RWPE2 (cell line): ENCODE measurements around the gene UTS2B.
A peak's percentile ranks its signal among the peaks of the same experiment; 100 is the strongest.

Experiments
- ATAC-seq: fragments of 200-7000 bp; cut with Tn5 transposase; 3 replicates; pipeline ENCODE4 v1.9.1; 2021; ENCODE audit warnings: low read depth
- DNase-seq: peaks from one replicate; pipeline ENCODE4 v3.0.0-alpha.2; 2020; ENCODE audit warnings: low spot score
- H3K27ac ChIP-seq: fragments of 450-650 bp; 2 replicates; pipeline ENCODE4 v1.5.1; 2017; ENCODE audit warnings: mild to moderate bottlenecking; ENCODE audit not compliant: poor library complexity, severe bottlenecking
- H3K27me3 ChIP-seq: fragments of 250-450 bp; sonication (Bioruptor Pico); 2 replicates; pipeline ENCODE4 v1.5.1; 2021; ENCODE audit warnings: mild to moderate bottlenecking, moderate library complexity; ENCODE audit not compliant: insufficient read depth, poor library complexity, severe bottlenecking
- H3K36me3 ChIP-seq: fragments of 250-450 bp; sonication (Bioruptor Pico); 2 replicates; pipeline ENCODE4 v1.5.1; 2020; ENCODE audit warnings: low read depth, mild to moderate bottlenecking, moderate library complexity
- H3K4me1 ChIP-seq: fragments of 250-450 bp; sonication (Bioruptor Pico); 2 replicates; pipeline ENCODE4 v1.5.1; 2021; ENCODE audit warnings: mild to moderate bottlenecking, moderate library complexity; ENCODE audit not compliant: insufficient read depth, poor library complexity, severe bottlenecking
- H3K4me3 ChIP-seq: fragments of 250-450 bp; sonication (Bioruptor Pico); 2 replicates; pipeline ENCODE4 v1.5.1; 2021; ENCODE audit warnings: mild to moderate bottlenecking, moderate library complexity; ENCODE audit not compliant: severe bottlenecking
- H3K9me3 ChIP-seq: fragments of 250-450 bp; sonication (Bioruptor Pico); 2 replicates; pipeline ENCODE4 v1.5.1; 2021; ENCODE audit warnings: mild to moderate bottlenecking, moderate library complexity; ENCODE audit not compliant: severe bottlenecking
- TF ChIP-seq, protein P1 (sequence below): fragments of 450-650 bp; IDR thresholded peaks from one replicate; pipeline ENCODE4 v1.5.1; 2017; ENCODE audit warnings: mild to moderate bottlenecking, moderate library complexity; ENCODE audit not compliant: poor library complexity, severe bottlenecking

Gene UTS2B

DNA sequence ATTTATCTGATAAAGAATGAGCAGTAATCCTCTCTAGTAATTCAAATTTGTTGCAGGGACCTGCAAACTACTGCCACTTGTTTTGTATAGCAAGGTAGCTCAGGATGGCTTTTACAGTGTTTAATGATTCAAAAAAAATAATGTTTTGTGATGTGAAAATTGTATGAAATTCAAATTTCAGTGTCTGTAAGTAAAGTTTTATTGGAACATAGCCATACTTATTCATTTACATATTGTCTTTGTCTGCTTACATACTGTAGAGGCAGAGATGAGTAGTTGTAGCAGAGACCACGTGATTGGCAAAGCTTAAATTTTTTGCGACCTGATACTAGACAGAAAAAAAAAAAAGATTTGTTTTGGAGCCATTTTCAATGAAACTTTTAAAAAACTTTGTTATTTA, 6.5 kb upstream of the UTS2B start:
- no peak overlapping the region for H3K4me3 ChIP-seq
- ATAC-seq (no peak), DNase-seq (no peak)
- no peaks in the 10 kb centered on the region for H3K27me3 ChIP-seq
- H3K27ac ChIP-seq: peak overlapping the region; percentile 12
- peaks cover 40% of the 10 kb centered on the region for H3K4me1 ChIP-seq
- TF ChIP-seq, protein P1, sequence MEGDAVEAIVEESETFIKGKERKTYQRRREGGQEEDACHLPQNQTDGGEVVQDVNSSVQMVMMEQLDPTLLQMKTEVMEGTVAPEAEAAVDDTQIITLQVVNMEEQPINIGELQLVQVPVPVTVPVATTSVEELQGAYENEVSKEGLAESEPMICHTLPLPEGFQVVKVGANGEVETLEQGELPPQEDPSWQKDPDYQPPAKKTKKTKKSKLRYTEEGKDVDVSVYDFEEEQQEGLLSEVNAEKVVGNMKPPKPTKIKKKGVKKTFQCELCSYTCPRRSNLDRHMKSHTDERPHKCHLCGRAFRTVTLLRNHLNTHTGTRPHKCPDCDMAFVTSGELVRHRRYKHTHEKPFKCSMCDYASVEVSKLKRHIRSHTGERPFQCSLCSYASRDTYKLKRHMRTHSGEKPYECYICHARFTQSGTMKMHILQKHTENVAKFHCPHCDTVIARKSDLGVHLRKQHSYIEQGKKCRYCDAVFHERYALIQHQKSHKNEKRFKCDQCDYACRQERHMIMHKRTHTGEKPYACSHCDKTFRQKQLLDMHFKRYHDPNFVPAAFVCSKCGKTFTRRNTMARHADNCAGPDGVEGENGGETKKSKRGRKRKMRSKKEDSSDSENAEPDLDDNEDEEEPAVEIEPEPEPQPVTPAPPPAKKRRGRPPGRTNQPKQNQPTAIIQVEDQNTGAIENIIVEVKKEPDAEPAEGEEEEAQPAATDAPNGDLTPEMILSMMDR: no peak
- H3K9me3 ChIP-seq: no peaks in the 10 kb centered on the region
- H3K36me3 ChIP-seq: no peaks in the 10 kb centered on the region

DNA sequence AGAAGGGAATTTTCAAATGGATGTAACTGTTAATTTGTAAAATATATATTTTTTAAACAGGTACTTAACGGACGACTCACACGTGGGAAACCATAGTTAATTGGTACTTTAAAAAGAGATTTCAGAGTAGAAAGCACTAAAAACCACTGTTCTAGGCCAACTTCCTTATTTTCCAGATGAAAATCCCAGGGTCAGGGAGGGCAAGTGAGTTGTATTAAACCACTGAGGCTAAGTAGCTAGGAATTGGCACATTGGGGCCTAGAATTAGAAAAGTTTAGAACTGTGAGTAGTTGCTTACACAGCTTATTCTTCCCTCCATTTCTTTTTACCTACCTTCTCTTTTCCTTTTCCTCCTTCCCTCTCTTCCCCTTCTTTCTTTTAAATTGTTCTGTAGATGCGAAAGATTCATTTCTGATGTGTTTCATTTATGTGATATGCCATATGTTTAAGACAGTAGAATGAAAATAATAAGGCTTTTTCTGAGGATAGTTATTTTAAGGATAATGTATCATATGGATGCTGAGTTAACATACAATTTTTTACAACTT, 4.1 kb upstream of the UTS2B start:
- Histone ChIP-seq H3K4me1 (peaks cover 43% of the 10 kb centered on the region), H3K27ac (no peak overlapping the region), H3K4me3 (no peak overlapping the region), H3K27me3 (no peaks in the 10 kb centered on the region), H3K9me3 (no peaks in the 10 kb centered on the region), H3K36me3 (0 out of 2 replicates have a peak, but pooled peaks cover 7% of the 10 kb centered on the region)
- ATAC-seq (no peak), DNase-seq (no peak)
- TF ChIP-seq, protein P1: no peak

DNA sequence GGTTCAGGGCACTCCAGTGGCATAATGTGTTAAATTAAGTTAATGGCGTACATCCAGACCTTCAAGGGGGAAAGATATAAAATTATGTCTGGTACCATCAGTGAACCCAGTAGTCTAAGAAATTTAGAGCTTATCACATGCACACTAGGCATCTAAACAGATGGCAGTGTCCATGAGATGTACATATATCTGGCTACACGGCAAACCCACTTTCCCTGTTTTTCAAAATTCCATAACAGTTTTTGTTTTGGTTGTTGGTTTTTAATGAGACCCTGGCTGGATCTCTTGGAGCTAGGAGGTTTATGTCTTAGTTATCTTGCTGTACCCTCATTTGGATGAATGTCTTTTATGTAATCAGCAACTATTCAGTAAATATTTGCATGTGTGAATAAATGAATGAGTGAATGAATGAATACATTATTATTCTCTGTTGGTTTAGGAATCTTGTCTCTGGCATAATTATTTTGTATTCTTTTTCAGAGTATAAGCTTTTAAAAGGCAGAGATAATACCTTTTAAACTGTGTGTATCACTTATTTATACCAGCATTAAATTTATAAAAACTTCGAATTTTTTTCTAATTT, 3.1 kb upstream of the UTS2B start:
- Histone ChIP-seq H3K4me1 (peaks cover 35% of the 10 kb centered on the region), H3K4me3 (no peak overlapping the region), H3K27ac (no peak overlapping the region), H3K9me3 (no peaks in the 10 kb centered on the region), H3K27me3 (no peaks in the 10 kb centered on the region), H3K36me3 (0 out of 2 replicates have a peak, but pooled peaks cover 7% of the 10 kb centered on the region)
- DNase-seq: no peak
- ATAC-seq: no peak
- TF ChIP-seq, protein P1: no peak

DNA sequence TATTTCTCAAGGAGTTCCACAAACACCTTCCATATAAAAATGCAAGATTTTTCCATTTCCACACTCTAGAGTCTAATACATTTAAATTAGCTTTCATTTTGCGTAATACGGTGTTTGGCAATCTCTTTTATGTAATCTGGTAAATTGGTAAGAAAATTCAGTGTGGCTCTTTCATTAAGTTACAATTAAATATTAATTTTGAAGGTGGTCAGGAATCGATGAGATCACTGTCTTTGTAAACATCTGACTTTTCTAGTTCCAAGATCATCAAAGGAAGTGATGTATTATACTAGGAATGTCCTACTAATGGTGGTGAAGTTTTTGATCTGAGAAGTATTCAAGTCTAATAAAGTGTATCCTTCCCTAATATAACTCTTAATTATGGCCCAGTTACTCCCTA, 1.1 kb upstream of the UTS2B start:
- 0 out of 2 replicates have a peak, but pooled peaks cover 7% of the 10 kb centered on the region for H3K36me3 ChIP-seq
- TF ChIP-seq, protein P1: no peak
- peak overlapping the region; percentile 82 for H3K27ac ChIP-seq
- DNase-seq (no peak), ATAC-seq (peak; percentile 28; the same call in 1 of the 3 replicates)
- no peaks in the 10 kb centered on the region for H3K27me3 ChIP-seq
- no peaks in the 10 kb centered on the region for H3K9me3 ChIP-seq
- peak overlapping the region; percentile 86 for H3K4me3 ChIP-seq
- peaks cover 25% of the 10 kb centered on the region for H3K4me1 ChIP-seq

DNA sequence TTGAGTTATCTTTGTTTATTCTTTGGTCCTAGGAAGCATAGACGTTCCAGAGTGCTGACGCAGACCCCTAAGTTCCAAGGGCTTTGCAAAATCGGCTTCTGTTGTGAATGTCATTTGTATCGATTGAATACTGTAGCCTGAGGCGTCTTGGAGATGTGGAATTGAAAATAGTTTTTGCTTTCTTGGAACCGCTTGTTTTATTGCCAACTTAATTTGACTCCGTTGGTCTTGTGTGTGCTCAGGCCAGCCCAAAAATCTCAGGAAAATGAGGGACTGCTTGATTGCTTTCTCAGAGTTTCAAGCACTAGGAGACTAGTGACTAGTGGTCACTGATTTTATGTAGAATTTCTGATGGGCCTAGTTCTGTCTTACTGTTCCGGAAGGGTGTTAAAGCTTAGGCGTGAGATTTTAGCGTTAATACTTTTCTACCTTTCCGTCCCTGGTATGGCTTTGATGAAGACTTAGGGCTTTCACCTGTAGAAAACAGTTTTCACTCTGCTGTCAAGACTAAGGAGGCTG, 263 bp upstream of the UTS2B start:
- peak overlapping the region; percentile 82 for H3K27ac ChIP-seq

More for the DNA sequence above, 263 bp upstream of the UTS2B start:
- Histone ChIP-seq H3K9me3 (no peaks in the 10 kb centered on the region), H3K36me3 (0 out of 2 replicates have a peak, but pooled peaks cover 7% of the 10 kb centered on the region), H3K4me1 (peaks cover 24% of the 10 kb centered on the region), H3K4me3 (peak overlapping the region; percentile 86), H3K27me3 (no peaks in the 10 kb centered on the region)
- no peak for DNase-seq
- ATAC-seq: peak; percentile 47
- TF ChIP-seq, protein P1: no peak
